Fibroblast of the conjunctiva (primary cell): ENCODE data around the gene RHOH.
"Not testable (repeated sequence)": the region's sequence is repeated elsewhere in the genome, so short reads cannot be mapped to it uniquely, and the experiment has no call there.

Source experiments
- DNase-seq: peaks from one replicate; pipeline ENCODE4 v3.0.0-alpha.2; 2010; ENCODE audit warnings: low read depth

Gene RHOH

GRCh38 chr4:40262077-40262528 is 65.3 kb downstream of the RHOH start:
- no peak for DNase-seq

- DNase-seq = no peak
Observed at GRCh38 chr4:40262861-40263260, 66.0 kb downstream of the RHOH start.

DNA sequence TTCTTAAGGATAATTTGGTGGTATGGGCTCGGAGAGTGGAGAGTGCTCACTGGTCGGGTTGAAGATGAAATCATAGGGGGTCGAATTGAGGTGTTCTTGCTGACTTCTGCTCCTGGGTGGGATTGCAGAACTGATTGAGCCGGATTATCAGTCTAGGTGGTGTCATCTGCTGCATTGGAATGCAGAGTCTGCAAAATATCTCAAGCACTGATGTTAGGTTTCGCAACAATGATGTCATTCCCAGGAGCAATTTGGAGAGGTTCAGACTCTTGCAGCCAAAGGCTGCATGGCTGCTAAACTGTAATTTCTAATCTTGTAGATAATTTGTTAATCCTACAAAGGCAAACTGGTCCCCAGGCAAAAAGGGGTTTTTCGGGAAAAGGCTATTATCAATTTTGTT is 67.7 kb downstream of the RHOH start:
- no peak for DNase-seq

- no peak for DNase-seq
Observed at GRCh38 chr4:40264995-40265909, 68.4 kb downstream of the RHOH start.

DNA sequence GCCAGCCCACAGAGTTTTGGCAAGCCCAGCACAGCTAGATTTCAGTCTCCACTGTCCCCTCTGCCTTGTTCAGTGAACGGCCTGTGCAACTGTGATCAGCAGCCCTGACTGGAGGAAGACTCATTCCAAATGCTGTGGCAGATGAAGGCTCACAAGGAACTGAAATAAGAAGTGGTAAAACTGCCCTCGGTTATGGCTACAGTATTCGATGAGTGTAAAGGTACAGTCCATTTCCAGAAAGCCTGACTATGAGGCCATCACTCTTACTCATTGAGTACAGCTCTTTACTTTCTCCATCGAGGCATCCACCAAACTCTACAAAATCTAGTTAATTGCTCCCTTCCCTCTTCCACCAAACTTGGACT is 69.1 kb downstream of the RHOH start:
- DNase-seq = no peak

DNA sequence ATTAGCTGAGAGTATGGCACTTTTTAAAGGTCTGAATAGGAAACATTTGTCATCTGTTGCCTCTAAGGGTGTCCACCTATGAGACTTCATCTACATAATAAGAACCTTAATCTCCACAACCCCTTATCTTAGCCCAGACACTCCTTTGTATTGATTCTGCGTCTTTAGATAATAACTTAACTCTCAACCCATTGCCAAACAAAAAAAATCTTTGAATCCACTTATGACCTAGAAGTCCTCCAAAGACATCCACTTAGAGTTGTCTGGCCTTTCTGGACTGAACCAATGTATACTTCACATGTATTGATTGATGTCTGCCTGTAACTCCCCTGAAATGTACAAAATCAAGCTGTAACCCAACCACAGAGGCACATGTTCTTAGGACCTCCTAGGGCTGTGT is 72.3 kb downstream of the RHOH start:
- no peak for DNase-seq

- no peak for DNase-seq
Observed at GRCh38 chr4:40270609-40271008, 73.8 kb downstream of the RHOH start.

DNA sequence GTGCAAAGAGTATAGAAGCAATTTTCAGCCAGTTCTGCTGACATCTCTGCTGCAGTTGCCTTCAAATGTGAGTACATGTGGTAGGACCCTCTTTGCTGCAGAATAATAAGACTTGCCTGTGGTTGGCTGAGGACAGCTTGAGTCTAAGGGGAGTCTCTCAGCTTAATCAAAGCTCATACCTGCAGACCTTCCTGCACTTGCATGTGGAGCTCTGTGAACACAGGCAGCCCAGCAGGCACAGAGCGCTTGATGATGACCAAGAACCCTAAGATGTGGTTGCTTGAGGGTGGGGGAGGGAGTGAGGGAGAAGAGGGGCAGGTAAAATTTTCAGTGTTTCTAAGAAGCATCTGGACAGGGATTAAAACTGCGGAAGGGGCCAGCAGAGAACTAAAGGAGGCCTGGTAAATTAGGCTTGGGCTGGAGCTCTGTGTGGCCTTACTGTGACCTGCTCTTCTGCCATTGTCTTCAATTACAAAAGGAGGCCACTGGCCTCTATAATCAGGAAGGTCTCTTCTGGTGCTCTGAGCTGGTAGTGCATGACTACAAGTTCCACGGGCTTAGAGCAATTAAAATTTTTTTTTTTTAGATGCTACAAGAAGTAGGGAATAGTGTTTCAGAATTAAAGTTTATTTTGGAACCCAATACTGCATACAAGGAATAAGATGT is 78.4 kb downstream of the RHOH start:
- DNase-seq = no peak

GRCh38 chr4:40276546-40276945 is 79.7 kb downstream of the RHOH start:
- no peak for DNase-seq

GRCh38 chr4:40280586-40280985 is 83.8 kb downstream of the RHOH start:
- no peak for DNase-seq

DNA sequence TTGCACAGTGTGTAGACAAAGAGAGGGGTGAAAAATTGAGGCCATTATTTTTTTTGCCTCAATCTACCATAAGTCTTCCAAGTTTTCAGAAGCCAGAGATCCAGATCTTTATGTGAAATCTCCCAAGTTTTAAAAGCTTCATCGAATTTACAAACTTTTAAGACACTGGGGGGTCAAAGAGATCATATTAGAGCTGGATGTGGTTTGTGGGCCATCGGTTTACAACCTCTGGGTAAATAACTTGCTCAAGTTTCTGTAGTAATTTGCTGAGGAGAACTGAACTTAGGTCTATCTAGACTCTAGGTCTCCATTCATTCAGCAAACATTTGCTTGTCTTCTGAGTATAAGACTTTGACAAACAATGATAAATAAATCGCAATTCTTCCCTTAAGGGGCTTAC is 84.3 kb downstream of the RHOH start:
- no peak for DNase-seq

DNA sequence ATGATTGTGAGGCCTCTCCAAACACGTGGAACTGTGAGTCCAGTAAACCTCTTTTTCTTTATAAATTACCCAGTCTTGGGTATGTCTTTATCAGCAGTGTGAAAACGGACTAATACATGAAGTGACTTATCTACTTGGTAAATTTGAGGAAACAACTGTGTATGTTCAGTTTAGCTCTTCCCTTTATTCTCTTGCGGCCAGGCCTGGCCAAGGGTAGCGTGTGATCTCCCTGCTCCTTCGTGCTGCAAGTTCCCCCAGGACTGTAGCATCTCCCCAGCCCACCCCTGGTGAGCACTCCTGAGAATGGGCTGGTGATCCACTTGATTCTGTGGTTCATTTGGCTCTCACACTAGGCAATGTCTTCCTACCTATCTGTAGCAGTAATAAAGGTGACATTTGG is 85.1 kb downstream of the RHOH start:
- no peak for DNase-seq

DNA sequence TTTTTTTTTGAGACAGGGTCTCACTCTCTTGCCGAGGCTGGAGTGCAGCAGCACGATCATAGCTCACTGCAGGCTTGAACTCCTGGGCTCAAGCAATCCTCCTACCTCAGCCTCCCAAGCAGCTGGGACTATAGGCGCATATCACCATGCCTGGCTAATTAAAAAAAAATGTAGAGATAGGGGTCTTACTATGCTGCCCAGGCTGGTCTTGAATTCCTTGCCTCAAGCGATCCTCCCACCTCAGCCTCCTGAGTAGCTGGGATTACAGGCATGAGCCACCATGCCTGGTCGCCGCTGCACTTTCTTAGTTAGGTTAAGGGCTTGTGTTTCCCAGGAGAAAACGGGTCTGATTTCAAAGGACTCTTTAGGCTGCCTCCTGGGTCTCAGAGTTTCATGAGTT is 86.0 kb downstream of the RHOH start:
- DNase-seq = not testable (repeated sequence)

GRCh38 chr4:40283413-40283812 is 86.6 kb downstream of the RHOH start:
- no peak for DNase-seq

- no peak for DNase-seq
Observed at GRCh38 chr4:40283968-40284367, 87.1 kb downstream of the RHOH start.

DNA sequence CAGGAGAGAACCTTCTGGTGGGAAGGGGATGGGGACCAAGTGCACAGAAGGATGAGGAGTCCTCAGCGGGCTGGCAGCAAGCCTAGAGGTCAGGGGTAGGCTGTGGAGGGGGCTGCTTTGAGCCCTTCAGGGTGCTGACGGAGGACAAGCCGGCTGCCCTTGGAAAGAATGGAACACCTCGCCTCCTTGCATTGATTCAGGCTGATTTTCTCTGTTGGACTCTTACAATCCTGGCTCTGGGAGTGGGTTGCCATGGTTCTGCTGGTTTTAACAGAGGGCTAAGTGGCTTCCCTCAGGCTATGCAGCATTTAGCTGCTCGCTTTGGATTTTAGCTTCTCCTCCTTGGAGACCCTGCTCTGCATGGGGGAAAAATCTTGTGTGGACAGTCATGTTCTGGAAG is 88.9 kb downstream of the RHOH start:
- no peak for DNase-seq

DNA sequence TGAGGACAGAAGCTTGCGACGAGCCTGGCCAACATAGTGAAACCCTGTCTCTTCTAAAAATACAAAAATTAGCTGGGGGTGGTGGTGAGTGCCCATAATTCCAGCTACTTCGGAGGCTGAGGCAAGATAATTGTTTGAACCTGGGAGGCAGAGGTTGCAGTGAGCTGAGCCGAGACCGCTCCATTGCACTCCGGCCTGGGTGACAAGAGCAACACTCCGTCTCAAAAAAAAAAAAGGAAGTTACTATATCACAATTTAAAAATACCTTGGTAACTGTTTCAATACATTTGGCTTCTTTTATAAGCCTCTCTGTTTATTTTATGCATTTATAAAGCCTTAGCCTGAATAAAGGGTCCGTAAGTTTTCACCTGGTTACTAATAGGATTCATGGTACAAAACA is 91.7 kb downstream of the RHOH start:
- no peak for DNase-seq

DNA sequence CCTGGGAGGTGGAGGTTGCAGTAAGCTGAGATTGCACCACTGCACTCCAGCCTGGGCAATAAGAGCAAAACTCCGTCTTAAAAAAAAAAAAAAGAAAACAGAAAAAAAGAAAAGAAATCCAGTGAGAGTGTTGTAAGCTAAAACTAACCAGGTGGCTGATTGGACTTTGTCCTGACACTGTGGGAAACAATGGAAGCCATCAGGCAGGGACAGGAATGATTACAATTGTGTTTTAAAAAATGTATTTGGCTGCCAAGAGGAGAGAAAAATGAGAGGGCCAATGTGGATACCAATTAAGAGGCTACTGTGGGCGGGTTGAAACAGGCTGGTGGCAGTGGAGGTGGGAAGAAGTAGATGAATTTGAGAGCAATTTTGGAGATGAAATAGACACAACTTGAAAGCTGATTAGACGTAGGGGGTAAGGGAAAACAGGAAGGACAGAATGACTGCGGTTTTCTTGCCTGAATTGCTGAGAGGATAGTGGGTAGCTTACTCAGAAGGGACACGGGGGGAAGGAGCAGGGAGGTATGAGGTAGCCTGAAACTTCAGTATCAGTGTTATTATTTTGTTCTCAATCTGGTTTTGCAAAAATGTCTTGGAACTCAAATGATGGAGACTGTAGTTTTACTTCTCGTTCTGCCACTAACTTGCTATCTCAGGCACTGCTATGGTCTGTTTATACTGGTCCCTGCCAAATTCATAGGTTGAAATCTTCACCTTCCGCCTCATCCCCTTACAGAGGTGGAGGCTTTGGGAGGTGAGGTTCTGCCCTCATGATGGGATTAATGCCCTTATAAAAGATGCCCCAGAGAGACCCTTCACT is 92.7 kb downstream of the RHOH start:
- DNase-seq = no peak

DNA sequence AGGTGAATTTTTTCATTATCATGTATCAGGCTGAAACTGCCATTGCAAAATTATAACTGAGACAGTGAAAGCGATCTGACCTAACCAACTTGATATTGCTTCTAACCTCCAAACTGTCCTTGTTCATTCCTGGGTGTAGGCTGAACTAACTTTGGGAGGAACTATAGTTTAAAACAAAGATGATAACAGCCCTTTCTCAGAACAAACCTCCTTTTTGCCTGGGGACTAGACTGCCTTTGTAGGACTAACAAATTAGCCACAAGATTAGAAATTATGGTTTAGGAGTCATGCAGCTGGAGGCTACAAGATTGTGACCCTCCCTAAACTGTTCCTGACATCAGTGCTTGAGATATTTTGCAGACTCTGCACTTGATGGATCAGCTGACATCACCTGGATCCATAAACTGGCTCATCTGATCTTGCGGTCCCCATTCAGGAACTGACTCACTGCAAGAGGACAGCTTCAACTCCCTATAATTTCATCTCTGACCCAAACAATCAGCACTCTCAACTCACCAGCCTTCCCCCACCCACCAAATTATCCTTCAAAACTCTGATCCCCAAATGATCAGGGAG is 93.9 kb downstream of the RHOH start:
- not testable (repeated sequence) for DNase-seq

DNA sequence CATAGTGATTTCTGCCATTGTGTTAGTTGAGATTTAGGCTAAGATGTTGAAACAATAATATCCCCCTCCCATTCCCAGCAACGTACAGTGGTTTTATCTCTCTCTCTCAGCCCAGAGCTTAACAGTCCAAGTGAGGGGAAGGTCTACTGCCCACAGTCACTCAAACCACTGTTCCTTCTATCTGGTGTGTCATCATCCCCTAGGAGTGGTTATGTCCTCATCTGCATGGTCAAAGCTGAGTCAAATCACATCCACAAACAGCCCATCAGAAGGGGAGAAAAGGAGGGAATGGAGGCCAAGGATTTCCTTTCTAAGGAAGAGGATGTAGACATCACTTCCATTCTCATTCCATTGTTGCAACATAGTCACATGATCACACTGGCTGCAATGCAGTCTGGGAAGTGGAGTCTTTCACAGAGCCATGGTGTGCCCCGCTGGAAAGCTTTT is 95.5 kb downstream of the RHOH start:
- DNase-seq = no peak

DNA sequence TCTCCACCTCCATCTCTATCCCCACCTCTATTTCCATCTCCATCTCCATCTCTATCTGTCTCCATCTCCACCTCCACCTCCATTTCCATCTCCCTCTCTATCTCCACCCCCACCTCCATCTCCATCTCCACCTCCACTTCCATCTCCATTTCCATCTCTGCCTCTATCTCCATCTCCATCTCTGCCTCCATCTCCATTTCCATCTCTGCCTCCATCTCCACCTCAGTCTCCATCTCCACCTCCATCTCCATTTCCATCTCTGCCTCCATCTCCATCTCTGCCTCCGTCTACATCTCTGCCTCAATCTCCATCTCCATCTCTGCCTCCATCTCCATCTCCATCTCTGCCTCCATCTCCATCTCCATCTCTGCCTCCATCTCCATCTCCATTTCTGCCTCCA is 97.5 kb downstream of the RHOH start:
- DNase-seq = no peak

DNA sequence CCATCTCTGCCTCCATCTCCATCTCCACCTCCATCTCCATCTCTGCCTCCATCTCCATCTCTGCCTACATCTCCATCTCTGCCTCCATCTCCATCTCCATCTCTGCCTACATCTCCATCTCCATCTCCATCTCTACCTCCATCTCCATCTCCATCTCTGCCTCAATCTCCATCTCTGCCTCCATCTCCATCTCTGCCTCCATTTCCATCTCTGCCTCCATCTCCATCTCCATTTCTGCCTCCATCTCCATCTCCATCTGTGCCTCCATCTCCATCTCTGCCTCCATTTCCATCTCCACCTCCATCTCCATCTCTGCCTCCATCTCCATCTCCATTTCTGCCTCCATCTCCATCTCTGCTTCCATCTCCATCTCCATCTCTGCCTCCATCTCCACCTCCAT is 98.2 kb downstream of the RHOH start:
- not testable (repeated sequence) for DNase-seq
